Measurements from ENCODE around the gene RELA. TPM values are rescaled to one million over a fixed set of nuclear protein-coding genes. Genes with fewer than 3 reads are reported as not detected.

Gene RELA
- total and polyA plus RNA-seq, 2 of the 13 experiments (the other 11 are each of a cell fraction or from before 2014, with no cell fraction given) = 21.4 to 40.5 TPM

DNA sequence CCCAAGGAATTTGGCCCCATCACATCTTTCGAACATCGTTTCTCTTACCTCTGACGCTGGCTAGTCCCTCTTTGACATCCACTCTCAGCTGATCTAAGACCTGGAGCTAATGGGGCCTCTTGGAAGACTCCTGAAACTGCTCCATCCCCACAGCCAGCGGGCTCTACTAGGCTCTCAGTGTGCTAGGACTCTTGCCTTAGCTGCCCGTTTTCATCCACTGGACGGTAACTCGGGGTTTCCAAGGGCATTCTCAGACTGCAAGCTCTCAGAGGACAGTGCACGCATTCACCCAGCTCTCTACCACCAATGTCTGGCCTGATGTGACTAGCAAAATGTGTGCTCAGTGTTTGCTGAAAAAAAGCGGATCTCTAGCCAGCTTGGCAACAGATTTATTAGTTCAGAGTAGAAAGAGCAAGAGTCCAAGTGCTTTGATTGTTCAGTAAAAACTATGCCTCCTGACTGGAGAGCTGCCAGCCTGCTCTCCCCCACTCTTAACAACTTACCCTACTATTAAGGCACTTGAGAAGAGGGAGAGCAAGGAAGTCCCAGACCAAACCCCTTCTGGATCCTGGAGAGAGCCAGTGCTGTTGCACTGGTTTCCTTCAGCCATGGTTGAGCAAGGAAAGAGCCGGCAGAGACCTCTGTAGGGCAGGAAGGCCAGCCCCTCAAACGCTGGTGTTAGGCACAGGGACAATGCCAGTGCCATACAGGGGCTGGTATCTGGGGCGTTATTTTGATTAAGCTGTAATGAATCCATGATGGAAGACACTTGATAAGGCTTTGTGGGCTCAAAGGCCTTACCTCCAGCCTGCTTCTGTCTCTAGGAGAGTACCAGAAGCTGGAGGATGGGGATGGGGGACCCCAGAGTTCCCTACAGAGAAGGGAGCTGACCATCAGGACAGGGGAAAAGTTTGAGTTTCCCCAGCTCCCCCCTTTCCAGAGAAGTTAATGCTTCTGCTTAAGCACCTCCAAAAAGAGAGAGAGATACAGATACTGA lies 9.2 kb downstream of the RELA start (continued):
- TF ChIP-seq, protein P1, sequence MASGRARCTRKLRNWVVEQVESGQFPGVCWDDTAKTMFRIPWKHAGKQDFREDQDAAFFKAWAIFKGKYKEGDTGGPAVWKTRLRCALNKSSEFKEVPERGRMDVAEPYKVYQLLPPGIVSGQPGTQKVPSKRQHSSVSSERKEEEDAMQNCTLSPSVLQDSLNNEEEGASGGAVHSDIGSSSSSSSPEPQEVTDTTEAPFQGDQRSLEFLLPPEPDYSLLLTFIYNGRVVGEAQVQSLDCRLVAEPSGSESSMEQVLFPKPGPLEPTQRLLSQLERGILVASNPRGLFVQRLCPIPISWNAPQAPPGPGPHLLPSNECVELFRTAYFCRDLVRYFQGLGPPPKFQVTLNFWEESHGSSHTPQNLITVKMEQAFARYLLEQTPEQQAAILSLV (CRISPR knock-in tag; IDR thresholded peaks at IDR 0.05; ENCODE audit: borderline replicate concordance) = no peak; the same call in 1 of the 2 replicates
- TF ChIP-seq, protein P2, sequence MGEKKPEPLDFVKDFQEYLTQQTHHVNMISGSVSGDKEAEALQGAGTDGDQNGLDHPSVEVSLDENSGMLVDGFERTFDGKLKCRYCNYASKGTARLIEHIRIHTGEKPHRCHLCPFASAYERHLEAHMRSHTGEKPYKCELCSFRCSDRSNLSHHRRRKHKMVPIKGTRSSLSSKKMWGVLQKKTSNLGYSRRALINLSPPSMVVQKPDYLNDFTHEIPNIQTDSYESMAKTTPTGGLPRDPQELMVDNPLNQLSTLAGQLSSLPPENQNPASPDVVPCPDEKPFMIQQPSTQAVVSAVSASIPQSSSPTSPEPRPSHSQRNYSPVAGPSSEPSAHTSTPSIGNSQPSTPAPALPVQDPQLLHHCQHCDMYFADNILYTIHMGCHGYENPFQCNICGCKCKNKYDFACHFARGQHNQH (CRISPR knock-in tag; IDR thresholded peaks at IDR 0.05) = no peak
- TF ChIP-seq, protein P3, sequence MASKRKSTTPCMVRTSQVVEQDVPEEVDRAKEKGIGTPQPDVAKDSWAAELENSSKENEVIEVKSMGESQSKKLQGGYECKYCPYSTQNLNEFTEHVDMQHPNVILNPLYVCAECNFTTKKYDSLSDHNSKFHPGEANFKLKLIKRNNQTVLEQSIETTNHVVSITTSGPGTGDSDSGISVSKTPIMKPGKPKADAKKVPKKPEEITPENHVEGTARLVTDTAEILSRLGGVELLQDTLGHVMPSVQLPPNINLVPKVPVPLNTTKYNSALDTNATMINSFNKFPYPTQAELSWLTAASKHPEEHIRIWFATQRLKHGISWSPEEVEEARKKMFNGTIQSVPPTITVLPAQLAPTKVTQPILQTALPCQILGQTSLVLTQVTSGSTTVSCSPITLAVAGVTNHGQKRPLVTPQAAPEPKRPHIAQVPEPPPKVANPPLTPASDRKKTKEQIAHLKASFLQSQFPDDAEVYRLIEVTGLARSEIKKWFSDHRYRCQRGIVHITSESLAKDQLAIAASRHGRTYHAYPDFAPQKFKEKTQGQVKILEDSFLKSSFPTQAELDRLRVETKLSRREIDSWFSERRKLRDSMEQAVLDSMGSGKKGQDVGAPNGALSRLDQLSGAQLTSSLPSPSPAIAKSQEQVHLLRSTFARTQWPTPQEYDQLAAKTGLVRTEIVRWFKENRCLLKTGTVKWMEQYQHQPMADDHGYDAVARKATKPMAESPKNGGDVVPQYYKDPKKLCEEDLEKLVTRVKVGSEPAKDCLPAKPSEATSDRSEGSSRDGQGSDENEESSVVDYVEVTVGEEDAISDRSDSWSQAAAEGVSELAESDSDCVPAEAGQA (IDR thresholded peaks at IDR 0.05; ENCODE audit: low read depth) = no peak
- TF ChIP-seq, protein P3 (CRISPR knock-in tag; IDR thresholded peaks at IDR 0.05; ENCODE audit: borderline replicate concordance) = no peak
- TF ChIP-seq AKAP8 (CRISPR knock-in tag; IDR thresholded peaks at IDR 0.05) (no peak; the same call in 1 of the 2 replicates), JUND (CRISPR knock-in tag; IDR thresholded peaks at IDR 0.05) (no peak), ZNF543 (CRISPR knock-in tag; IDR thresholded peaks at IDR 0.05) (no peak), ARNT (IDR thresholded peaks at IDR 0.05) (no peak)
- TF ChIP-seq, protein P4, sequence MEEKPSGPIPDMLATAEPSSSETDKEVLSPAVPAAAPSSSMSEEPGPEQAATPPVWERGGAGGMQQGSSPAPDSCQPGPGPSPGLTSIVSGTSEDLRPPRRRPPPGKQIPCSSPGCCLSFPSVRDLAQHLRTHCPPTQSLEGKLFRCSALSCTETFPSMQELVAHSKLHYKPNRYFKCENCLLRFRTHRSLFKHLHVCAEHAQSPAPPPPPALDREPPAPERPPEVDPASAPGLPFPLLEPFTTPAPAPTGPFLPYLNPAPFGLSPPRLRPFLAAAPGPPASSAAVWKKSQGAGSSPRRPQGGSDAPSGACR (CRISPR knock-in tag; IDR thresholded peaks at IDR 0.05) = no peak
- TF ChIP-seq, protein P5, sequence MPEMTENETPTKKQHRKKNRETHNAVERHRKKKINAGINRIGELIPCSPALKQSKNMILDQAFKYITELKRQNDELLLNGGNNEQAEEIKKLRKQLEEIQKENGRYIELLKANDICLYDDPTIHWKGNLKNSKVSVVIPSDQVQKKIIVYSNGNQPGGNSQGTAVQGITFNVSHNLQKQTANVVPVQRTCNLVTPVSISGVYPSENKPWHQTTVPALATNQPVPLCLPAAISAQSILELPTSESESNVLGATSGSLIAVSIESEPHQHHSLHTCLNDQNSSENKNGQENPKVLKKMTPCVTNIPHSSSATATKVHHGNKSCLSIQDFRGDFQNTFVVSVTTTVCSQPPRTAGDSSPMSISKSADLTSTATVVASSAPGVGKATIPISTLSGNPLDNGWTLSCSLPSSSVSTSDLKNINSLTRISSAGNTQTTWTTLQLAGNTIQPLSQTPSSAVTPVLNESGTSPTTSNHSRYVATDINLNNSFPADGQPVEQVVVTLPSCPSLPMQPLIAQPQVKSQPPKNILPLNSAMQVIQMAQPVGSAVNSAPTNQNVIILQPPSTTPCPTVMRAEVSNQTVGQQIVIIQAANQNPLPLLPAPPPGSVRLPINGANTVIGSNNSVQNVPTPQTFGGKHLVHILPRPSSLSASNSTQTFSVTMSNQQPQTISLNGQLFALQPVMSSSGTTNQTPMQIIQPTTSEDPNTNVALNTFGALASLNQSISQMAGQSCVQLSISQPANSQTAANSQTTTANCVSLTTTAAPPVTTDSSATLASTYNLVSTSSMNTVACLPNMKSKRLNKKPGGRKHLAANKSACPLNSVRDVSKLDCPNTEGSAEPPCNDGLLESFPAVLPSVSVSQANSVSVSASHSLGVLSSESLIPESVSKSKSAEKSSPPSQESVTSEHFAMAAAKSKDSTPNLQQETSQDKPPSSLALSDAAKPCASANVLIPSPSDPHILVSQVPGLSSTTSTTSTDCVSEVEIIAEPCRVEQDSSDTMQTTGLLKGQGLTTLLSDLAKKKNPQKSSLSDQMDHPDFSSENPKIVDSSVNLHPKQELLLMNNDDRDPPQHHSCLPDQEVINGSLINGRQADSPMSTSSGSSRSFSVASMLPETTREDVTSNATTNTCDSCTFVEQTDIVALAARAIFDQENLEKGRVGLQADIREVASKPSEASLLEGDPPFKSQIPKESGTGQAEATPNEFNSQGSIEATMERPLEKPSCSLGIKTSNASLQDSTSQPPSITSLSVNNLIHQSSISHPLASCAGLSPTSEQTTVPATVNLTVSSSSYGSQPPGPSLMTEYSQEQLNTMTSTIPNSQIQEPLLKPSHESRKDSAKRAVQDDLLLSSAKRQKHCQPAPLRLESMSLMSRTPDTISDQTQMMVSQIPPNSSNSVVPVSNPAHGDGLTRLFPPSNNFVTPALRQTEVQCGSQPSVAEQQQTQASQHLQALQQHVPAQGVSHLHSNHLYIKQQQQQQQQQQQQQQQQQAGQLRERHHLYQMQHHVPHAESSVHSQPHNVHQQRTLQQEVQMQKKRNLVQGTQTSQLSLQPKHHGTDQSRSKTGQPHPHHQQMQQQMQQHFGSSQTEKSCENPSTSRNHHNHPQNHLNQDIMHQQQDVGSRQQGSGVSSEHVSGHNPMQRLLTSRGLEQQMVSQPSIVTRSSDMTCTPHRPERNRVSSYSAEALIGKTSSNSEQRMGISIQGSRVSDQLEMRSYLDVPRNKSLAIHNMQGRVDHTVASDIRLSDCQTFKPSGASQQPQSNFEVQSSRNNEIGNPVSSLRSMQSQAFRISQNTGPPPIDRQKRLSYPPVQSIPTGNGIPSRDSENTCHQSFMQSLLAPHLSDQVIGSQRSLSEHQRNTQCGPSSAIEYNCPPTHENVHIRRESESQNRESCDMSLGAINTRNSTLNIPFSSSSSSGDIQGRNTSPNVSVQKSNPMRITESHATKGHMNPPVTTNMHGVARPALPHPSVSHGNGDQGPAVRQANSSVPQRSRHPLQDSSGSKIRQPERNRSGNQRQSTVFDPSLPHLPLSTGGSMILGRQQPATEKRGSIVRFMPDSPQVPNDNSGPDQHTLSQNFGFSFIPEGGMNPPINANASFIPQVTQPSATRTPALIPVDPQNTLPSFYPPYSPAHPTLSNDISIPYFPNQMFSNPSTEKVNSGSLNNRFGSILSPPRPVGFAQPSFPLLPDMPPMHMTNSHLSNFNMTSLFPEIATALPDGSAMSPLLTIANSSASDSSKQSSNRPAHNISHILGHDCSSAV (CRISPR knock-in tag; IDR thresholded peaks at IDR 0.05; ENCODE audit: borderline replicate concordance) = no peak

All from HepG2 (cell line).